Activated T-cell treated with anti-CD3 and anti-CD28 coated beads for 24 hours (primary cell): ENCODE measurements around the gene ZNF554.
A peak's percentile ranks its signal among the peaks of the same experiment; 100 is the strongest.

Experiments used
- DNase-seq: peaks from one replicate; pipeline ENCODE4 v3.0.0-alpha.2; 2020; ENCODE audit warnings: low read depth

Gene ZNF554

GRCh38 chr19:2827840-2828489, 8.3 kb downstream of the ZNF554 start:
- DNase-seq = no peak

- no peak for DNase-seq
Measured at GRCh38 chr19:2834294-2834871, 14.7 kb downstream of the ZNF554 start.

DNA sequence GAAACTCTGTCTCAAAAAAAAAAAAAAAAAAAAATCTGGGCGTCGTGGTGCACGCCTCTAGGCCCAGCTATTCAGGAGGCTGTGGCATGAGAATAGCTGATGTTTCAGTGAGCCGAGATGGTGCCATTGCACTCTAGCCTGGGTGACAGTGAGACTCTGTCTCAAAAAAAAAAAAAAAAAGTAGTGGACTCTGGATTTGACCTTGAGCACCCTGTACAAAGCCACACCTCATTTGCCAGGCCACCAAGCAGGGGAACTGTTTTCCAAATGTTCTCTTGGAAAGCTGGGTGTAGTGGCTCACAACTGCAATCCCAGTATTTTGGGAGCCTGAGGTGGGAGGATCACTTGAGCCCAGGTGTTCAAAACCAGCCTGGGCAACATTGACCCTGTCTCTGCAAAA, 17.8 kb downstream of the ZNF554 start:
- no peak for DNase-seq

DNA sequence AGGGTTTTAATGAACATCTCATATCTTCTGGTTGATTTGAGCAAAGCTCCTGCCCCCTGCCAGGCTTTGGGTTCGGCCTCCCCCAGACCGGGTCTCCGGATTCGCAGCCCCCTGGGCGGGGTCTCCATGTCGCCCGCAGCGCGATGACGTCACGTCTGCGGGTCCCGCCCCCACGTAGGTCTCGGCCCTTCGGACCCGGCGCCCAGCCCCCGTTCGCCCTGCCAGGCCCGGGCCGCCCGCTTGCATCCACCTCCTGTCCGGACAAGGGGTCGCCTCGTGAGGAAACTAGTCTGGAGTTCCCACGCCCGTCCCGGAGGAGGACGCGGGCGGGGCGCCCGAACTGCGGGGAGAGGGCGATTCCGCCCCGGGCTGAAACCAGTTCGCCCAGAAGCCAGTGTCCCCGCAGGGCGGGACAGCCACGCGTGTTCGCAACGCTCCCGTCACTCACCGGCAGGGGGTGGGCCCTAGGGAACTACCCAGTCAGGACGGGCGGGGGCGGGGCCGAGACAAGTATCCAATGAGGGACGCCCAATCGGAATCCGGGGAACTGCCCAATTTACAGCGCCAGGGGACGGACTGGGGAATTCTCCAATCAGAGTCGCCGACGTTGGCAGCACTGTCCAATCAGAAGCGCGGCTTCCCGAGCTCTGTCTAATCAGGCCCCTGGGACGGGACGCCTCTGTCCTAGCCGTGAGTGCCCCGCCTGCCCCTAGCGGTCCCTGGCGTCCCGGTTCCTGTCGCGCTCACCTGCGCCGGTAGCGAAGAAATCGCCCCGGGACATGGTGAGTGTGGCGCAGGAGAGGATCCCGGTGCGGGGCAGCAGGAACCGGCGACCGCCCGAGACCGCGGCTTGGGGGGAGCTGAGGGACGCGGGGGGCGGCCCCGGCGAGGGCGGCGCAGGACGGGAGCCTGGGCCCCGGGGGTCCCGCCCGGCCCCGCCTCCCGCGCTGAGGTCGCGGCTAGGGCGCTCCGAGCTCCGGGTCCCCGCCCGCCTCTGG, 21.4 kb downstream of the ZNF554 start, which contains the start of gene ZNF555:
Gene ZNF555, plus strand, starts transcription at position 682 of the 998 bp plus-strand sequence. Its CDS starts 98 bp downstream, at position 780.
- peak; percentile 98 for DNase-seq

DNA sequence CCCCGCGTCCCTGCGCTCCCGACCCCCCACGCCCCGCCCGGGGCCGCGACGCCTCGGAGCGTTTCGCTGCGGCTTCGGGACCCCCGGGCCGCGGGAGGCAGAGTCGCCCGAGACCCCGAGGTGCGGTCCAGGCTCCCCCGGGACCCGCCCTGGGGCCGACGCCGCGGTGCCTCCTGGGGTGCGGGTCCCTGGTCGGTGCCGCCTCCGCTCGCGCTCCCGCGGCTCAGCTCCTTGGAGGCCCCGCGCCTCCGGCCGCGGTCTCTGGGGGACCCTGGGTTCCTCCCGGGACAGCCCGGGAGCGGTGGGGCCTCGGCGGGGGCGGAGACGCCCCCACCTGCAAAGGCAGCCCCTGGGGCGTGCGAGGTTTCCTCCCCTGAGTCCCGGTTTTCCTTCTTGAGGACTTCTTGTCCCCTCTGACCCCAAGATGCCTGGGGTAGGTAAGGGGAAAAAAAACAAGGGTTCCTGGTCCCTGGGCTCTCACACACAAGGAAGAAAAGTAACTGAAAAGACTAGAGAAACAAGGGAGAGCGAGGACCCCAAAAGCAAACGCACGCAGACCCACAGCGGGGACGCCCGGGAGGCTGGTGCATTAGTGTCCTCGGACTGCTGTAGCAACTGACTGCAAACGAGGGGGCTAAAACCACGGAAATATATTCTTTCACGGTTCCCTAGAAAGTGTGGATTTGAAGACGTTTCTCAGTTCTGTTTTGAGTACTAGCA, 22.3 kb downstream of the ZNF554 start:
- DNase-seq = no peak

- no peak for DNase-seq
Measured at GRCh38 chr19:2845107-2845506, 25.4 kb downstream of the ZNF554 start.

DNA sequence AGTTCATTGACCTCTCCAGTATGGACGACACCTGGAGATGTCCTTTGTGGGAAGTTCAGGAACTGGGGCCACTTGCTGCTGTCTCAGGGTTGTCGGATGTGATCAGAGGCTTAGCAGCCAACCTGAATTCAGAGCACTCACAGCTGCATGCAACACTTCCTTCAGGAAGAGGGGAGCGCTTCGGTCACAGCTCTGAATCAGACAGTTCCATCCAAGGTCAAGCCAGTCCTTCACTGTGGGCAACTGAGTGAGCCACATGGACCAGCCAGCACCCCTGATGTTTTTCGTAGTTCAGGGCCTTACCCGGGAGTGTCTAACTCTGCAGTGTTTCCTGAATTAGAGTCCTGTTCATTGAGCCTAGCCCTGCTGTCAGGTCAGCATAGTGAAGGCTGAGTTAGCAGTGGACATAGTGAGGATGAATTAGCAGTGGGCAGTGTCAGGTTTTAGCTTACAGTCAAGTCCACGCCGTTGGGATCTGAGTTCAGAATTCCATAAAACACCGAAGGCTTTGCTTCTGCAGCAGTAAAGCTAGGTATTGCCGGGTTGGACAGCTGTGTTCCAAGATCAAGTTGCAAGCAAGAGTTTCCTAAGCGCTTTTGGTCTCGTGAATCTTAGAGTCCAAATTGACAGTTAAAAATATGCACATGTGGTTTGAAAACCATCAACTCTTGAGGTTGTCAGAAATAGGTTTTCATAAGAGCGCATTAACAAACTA, 26.7 kb downstream of the ZNF554 start:
- no peak for DNase-seq

GRCh38 chr19:2847507-2847906, 27.8 kb downstream of the ZNF554 start:
- no peak for DNase-seq

DNA sequence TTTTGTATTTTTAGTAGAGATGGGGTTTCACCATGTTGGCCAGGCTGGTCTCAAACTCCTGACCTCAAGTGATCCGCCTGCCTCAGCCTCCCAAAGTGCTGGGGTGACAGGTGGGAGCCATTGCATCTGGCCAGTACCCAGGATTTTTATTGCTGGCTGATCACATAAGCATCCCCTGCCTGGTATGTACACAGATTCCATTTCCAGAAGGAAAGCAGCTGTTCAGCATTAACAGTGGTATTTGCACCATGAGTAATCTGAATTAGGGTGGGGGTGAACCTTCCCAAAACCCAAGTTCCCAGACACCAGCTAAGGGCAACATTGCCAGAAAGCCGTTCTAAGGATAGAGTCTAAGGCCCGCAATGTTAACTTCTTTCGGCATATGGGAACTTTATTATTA, 28.9 kb downstream of the ZNF554 start:
- DNase-seq = no peak

DNA sequence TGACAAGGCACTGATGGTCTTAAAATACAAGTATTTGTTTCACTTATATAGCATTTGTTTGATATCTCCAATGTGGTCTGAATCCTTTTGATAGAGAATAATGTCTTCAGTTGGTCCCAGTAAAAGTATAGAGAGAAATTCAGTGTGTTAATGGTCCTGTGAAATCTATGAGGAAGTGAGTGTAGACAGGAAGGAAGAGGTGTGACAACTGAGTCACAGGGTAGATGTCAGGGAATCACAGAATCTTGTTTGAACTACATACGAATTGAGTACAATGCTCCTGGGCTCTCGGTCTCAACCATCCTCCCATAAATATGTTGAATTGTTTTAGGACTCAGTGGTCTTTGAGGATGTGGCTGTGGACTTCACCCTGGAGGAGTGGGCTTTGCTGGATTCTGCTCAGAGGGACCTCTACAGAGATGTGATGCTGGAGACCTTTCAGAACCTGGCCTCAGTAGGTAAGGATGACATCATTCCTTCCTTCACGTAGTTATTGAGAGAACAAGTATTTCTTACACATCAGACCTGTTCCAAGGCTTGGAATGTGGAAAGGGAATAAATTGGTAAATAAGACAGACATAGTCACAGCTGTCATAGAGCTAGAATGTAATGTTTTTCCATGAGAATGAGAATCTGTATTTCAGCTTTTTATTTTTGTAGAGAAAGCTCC, 30.7 kb downstream of the ZNF554 start:
- no peak for DNase-seq

GRCh38 chr19:2852598-2852997, 32.9 kb downstream of the ZNF554 start:
- DNase-seq = no peak

GRCh38 chr19:2853015-2853606, 33.4 kb downstream of the ZNF554 start:
- no peak for DNase-seq

GRCh38 chr19:2854849-2855248, 35.2 kb downstream of the ZNF554 start:
- no peak for DNase-seq

- DNase-seq = no peak
Measured at GRCh38 chr19:2856457-2857050, 36.9 kb downstream of the ZNF554 start.

DNA sequence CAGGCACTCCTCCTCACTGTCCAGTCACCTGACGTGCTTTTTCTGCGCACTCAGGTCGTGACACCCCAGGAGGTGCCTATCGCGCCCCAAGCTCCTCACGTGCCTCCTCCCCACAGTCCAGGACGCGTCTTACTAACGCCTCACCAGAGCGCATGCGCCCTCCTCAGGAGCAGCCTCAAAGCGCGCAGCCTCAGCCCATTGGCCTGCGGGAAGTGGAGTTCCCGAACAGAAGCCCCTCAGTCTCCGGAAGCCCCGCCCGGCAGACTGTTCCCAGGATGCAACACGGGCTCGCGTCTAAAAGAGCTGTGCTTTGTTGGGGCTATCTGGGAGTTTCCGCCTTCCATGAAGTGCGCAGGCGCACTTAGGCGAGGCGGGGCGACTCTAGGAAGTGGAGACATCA, 39.2 kb downstream of the ZNF554 start:
- DNase-seq = no peak

- DNase-seq = no peak
Measured at GRCh38 chr19:2863816-2864215, 44.1 kb downstream of the ZNF554 start.

DNA sequence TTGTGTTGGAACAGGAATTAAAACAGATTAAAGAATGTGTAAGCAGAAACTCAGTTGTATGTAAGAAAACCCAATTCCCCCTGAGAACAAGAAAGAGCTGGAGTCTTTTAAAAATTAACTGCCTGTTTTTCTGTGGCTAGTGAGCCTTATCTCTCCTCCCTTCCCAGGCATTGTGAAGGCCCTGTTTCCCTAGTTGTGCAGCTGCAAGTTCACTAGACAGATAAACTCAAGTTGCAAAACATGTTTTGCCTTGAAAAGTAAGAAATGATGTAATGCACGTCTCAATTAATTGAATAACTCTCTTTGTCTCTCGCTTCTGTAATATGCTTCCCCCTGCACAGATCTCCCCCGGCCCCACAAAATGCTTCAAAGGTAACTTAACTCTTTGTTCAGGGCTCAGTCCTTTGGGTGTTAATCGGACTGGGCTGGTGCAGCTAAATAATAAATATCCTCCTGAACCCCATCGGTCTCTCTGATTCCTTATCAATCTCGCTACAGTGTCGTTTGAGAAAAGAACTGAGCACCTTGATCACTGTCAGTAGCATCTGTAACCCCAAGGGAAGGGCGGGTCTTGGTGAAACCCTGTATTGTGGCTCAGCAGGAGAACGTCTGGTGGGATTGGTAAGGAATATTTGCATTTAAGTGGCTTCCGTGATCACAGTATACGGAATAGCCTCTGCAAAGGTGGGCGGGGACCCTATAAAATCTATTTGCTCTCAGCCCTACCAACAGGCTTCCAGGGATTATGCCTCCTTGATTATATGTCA, 45.8 kb downstream of the ZNF554 start:
- no peak for DNase-seq

DNA sequence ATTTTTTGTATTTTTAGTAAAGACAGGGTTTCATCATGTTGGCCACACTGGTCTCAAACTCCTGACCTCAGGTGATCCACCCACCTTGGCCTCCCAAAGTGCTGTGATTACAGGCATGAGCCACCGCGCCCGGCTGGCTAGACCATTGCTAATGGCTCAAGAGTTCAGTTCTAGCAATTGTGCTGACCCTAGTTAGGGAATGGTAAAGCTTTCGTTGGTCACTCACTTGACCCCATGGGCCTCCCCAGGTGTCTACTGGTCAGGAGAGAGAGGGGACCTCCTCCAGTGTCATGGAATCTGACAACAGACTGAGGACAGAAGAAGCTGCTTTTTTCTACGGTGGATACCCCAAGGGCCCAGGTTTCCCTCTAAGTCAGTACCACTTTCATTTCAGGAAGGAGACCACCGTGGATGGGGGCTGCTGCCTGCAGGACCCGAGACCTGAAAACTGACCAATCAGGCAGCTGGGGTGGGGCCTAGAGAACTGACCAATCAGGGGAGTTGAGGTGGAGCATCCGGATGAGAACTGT, 46.9 kb downstream of the ZNF554 start:
- DNase-seq = no peak
